Measurements from ENCODE around the gene PRKCD.

Gene PRKCD

DNA sequence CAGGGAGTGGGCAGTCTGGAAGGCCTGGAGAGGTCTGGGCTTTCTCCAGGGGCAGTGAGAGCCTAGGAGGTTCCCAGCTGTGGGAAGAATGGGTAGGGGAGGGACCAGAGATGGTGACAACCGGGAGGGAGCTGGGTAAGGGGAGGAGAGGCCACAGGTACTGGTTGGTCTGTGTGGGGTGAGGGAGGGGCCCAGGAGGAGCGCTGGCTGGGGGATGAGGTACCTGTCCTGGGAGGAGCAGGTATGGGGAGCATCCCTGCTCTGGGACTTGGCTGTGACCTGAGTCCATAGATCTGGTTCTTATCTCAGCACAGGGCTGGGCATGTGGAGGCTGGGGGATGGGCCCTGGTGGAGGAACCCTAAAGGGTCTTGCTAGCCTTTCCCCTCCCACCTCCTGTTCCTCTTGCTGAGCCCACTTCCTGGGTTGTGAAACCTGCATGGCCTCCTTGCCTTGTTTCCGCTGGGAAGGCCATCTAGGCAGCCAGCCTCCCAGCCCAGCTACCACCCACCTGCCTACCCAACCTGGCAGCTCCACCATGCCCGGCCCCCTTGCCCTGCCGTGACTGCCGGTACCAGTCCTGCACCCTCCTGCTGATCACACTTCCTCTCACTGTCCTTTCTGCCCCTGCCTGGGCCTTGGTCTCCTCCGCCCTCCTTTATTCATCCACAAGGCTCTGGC lies 11.0 kb downstream of the PRKCD start:
- no peak for DNase-seq

DNA sequence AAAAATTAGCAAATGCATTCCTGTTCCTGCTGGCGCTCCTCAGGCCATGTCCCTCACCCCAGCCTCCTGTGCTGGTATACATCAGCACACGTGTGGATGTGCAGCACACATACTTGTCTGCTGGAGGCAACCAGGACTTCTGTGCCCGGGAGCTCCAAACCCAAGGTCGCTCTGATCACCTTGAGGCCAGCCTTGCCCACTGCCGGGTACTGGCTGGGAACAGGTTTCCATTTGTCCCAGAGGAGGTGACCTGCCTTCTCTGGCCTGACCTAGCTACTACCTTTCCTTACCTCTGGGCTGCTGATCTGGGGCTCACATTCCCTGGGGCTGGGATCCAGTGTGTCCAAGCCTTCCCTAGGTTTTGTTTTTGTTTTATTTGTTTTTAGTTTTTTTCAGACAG lies 12.1 kb downstream of the PRKCD start:
- DNase-seq, result no peak

DNA sequence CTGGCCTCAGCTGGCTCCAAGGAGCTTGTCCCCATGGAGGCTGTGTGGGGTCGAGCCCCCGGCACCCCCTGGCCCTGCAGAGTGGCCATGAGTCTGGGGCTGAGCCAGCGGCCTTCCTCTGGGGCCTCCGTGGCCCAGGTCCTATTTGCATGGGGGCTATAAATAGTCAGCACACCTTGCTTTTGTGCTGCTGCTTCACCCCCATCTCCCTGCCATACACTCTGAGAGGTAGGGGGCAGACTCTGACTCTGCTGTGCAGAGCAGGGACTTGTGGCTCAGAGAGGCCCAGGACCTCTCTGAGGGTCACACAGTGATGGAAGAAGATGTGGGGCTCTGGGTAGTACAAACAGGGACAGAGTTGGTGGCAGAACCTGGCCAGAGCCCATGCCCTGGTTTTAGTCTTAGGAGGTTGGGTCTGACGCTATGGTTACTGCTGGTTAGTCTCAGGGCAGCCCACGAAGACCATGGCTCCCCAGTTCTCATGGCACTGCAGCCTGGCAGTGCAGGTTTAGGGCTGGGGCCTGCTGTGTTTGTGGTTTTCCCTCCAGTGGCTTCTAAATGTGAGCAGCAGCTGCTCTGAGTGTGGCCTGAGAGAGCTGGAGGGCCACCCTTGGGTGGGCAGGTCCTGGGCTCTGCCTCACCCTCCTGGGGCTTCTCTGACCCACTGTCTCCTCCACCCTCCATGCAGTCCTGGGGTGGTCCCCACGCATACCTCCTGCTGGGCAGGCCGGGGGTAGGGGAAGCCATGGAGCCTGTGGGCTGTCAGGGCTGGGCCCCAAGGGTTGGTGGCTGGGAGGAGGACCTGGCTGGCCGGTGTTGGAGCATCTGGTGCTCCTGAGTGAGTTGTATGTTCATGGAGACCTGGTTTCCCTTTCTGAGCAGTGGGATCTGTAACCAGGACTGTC lies 13.6 kb downstream of the PRKCD start:
- peak; percentile 20 to 66 for DNase-seq

DNA sequence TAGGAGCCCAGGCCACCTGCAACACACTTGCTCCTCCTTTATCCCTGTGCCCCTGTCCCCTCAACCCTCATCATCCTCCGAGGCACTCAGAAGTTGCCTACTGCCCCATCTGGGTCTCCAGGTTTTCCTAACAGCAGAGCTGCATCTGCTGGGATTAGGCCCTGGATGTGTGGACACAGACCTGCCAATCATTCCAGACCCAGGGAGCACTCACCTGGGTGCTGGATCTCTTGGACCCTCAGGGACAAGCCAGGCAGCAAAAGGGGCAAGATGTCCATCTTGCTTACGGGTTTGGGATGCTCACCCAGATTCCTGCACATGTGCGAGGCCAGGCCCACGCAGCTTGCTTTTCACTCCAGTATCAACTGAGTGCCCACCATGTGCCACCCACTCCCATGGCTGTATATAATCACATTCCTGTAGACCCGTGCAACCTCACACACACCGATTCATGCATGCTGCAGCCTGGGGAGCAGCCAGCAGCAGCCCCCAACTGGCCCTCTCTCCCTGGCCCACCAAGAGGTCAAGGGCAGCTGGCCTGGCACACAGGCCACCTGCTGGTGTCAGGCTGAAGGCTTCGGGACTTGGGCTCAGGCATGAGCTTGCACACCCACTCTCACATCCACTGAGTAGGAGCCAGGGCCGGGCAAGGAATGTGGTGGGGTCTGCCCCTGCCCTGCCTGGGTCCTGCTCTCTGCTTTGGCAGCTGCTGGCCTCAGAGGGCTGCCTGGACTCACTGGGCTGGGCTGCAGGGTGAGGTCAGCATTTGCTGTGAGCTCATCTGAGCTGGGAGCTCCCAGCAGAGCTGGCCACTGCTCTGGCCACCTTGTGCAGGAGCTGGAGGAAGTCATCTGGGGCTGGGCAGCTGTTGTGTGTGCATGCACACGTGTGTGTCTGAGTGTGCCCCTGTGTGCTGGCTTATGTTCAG lies 14.9 kb downstream of the PRKCD start:
- DNase-seq, result no peak

DNA sequence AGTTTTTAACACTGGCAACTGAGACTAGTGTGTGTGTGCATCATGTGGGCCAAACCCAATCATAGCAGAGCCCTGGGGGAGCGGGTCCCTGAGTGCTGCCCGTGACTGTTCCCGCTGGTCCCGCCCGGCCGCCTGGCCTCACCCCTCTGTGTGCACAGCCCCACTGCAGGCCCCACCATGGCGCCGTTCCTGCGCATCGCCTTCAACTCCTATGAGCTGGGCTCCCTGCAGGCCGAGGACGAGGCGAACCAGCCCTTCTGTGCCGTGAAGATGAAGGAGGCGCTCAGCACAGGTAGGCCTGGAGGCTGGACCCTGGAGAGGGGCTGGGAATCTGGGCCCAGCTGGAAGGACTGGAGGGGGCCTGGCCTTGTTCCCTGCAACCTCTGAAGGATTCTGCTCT lies 17.2 kb downstream of the PRKCD start:
- no peak for DNase-seq

DNA sequence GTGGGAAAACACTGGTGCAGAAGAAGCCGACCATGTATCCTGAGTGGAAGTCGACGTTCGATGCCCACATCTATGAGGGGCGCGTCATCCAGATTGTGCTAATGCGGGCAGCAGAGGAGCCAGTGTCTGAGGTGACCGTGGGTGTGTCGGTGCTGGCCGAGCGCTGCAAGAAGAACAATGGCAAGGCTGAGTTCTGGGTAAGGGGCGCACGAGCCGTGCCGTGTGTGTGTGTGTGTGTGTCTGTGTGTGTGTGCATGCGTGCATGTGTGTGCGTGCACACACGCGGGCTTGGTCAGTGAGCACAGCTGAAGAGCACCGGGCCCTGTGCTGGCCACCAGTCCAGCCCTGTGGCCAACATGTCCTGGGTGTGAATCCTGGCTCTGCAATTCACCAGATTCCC lies 18.6 kb downstream of the PRKCD start:
- no peak for DNase-seq

DNA sequence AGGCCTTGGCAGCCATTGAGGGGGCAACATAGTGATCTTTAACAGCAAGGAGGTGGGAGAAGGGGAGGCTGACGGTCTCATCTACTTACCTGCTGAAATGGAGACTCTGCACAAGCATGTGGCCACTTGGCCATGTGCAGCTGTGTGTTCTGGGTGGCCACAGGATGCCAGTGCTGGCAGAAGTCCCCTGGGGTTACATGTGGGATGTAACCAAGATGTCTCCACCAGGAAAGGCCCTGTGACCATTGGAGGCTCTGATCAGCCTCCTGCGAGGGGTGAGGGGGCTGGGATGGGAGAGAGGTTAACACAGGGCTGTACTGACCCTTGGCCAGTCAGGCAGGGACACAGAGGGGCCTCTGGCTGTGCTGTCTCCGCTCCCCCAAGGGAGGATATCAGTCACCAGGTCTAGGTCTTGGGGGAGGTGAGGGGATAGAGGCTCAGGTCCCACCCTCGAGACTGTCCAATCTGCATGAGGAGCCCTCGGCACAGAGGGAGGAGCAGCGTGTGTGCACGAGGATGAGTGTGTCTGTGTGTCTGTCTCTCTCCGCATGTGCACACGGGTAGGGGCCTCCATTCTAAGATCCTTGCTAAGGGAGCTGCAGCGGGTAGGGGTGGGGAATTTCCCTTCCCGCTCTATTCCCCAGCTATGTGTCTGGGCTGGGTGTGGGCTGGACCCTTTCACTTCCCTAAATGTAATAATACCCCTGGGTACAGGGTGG lies 19.5 kb downstream of the PRKCD start:
- DNase-seq, result no peak

DNA sequence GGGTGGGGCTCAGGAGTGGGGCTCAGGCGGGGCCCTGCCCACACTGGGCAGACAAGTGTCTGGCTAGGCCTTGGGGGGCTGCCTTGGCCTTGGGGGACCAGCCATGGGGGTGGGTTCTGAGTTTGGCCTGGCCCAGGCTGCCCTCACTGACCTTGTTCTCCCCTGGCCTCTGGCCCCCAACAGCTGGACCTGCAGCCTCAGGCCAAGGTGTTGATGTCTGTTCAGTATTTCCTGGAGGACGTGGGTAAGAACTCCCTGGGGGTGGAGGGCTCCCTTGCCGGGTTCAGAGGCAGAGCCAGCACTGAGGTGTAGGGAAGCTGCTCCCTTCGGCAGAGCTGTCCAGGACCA lies 20.0 kb downstream of the PRKCD start:
- DNase-seq, result no peak

DNA sequence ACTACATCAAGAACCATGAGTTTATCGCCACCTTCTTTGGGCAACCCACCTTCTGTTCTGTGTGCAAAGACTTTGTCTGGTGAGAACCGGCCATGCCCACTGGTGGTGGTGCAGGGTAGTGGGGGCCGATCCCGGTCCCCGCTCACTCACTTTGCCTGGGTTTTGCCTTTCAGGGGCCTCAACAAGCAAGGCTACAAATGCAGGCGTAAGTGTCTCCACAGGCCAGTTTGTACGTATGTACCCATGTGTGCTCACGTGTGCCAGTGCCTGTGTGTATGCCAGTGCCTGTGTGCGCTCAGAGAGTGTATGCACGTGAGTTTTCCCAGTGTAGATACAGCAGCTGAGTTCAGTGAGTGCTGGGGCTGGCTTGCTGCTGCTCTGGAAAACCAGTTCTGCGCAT lies 20.5 kb downstream of the PRKCD start:
- DNase-seq, result no peak

DNA sequence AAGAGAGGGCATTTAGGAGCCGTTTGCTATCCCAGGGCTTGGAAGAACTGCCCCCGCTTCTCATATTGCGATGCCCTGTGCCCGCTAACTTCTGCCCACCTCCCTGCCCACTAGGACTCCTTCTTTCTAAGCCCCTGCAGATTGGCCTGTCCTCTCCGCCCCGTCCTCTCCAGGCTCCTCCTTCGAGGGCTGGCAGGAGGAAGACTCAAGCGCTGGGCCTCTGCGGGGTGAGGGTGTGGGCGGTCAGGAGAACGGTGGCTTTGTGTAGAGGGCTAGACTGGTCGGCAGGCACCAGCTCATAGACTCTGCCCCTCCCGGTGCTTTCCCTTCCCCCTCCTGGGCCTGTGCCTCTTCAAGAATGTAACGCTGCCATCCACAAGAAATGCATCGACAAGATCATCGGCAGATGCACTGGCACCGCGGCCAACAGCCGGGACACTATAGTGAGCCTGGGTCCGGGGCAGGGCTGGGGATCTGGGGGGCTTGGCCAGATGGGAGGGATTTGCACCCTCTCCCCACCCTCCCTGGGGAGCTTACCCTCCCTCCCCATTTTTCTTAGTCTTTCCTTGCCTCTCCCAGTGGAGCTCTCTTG lies 21.9 kb downstream of the PRKCD start:
- DNase-seq, result no peak

DNA sequence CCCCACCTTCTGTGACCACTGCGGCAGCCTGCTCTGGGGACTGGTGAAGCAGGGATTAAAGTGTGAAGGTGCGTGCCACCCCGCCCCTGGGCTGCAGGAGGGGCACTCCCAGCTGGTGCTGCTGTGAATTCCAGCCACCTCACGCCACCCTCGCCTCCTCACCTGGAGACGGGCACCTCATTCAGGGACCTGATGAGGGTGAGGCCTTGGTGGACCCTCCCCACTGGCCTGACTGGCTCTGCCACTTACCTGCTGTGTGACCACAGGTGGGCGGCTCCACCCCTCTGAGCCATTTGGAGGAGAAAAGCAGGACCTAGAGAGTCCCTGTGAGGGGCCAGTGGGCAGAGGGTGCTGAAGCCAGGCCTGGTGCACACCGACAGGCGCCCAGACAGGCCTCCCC lies 22.5 kb downstream of the PRKCD start:
- DNase-seq, result no peak

DNA sequence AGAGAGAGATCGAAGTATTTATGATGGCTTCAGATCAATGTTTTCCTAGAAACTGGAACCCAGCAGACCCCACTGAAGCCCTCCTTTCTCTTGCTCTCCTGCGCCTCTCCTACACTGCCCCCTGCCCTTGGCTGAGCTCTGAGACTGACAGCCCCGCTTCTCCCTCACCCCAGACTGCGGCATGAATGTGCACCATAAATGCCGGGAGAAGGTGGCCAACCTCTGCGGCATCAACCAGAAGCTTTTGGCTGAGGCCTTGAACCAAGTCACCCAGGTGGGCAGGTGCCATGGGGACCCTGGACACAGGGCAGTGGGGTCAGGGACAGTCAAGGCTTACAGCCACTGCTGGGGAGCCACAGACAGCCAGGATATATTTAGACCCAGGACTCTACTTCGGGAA lies 23.7 kb downstream of the PRKCD start:
- DNase-seq, result no peak

DNA sequence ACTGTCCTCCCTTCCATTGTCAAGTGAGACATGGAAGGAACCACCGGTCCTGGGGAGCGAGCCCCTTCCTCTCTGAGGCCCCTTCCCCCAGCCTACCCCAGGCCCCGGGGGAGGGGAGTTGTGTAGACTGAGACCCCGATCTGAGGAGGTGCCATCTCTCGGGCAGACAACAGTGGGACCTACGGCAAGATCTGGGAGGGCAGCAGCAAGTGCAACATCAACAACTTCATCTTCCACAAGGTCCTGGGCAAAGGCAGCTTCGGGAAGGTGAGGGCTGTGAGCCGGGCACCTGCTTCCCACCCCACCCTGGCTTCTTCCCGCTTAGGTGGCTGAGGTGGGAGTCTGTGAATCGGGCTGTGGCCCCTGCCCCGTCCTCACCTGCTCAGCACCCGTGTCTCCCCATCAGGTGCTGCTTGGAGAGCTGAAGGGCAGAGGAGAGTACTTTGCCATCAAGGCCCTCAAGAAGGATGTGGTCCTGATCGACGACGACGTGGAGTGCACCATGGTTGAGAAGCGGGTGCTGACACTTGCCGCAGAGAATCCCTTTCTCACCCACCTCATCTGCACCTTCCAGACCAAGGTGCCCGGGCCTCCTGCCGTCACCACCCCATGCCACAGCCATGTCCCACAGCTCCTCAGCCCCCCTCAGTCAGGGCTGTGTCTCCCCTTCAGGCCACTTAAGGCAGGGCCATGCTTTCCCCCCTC lies 24.9 kb downstream of the PRKCD start:
- DNase-seq, result no peak

DNA sequence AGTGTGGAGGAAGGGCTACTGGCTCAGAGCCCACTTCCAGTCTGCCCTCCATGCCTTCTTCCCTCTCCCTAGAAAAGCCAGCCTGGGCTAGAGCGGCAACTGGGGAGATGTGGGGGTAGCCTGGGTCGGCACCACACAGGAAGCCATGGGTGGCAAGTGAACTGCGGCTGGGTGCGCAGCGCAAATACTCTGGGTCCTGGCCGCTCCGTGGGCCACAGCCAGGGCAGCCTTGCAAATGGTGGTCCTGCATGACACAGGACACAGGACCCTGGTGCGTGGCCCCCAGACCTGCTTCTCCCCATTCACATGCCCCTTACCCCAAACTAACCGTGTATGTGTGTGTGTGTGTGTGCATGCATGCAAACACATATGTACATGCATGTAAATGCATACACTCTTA lies 25.7 kb downstream of the PRKCD start:
- no peak for DNase-seq

DNA sequence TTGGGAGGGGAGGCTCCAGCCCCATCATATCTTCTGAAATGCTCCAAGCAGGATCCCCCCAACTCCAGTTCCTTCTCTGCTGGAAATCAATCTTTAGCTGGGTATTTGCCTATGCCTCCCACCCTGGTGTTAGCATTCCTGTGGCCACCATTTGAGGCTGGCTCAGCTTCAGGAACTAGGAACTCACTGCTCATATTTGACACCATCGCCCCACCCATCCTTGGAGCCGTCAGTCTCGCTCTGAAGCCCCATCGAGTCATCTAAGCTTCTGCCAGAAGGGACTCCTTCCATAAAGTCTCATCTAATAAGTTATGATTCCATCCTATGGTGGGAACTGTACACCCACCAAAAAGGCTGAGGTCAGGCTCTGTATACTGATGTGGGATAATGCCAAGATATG lies 26.4 kb downstream of the PRKCD start:
- DNase-seq, result no peak

DNA sequence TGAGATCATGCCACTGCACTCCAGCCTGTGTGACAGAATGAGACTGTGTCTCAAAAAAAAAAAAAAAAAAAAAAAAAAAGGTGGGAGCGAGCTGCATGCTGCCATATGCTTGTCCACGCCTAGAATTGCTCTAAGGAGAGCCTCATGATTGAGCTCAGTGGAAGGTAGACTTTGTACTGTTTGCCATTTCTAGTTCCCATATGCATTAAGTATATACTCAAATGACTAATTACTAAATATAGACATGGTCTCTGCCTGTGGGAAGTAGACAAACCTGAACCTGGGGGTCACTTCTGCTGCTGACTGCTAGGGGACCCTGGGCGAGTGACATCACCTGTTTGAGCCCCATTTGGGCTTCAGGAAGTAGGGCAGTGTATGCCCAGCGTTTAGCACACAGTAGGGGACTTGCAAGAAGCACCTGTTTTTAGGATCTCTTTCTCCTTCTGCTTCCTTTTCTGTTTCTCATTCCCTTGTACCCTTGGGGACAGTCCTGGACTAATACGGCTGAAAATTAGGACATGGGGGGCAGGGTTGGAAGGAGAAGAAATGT lies 27.2 kb downstream of the PRKCD start:
- DNase-seq, result no peak

DNA sequence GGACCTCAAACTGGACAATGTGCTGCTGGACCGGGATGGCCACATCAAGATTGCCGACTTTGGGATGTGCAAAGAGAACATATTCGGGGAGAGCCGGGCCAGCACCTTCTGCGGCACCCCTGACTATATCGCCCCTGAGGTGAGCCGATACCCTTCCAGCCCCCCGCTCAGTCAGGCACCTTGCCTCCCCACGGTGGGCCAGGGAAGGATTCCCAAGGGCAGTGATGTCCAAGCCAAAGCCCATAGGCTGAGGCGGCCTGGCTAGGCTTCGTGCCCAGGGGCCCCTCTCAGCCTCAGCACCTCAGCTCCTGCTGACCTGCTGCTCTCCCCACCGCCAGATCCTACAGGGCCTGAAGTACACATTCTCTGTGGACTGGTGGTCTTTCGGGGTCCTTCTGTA lies 27.7 kb downstream of the PRKCD start:
- no peak for DNase-seq

DNA sequence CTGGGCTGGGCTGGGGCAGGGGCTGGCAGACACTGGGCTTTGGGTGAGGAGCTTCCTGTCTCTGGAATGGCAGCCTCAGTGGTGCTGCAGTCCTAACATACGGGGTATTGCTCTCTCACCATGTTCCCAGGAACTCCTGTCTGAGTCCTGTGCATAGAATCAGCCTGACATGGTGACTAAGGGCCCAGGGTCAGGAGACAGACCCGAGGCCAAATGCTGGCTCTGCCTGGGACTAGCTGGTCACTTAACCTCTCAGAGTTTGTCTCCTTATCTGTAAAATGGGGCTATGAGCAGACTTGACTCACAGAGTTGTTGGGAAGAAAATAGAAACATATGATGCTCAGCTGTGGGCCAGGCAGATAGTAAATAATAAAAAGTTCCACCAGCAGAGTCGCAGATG lies 28.3 kb downstream of the PRKCD start:
- no peak for DNase-seq

DNA sequence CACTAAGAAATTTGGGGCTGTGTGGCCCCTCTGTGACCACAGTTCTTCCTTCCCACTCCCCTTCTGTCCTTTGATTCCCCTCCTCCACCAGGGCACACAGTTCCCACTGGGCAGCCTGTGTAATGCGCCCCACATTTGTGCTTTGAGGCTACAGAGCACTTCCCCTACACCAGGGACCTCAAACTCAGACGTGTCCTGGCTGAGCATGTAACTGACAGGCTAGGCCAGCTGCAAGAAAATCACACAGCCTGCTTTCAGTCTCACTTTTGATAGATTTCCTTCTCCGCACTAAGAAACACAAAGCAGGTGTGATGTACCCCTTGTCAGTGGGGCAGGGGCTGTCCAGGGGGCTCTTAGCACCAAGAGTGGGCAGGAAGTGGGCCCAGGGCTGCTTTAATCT lies 29.6 kb downstream of the PRKCD start:
- no peak for DNase-seq

DNA sequence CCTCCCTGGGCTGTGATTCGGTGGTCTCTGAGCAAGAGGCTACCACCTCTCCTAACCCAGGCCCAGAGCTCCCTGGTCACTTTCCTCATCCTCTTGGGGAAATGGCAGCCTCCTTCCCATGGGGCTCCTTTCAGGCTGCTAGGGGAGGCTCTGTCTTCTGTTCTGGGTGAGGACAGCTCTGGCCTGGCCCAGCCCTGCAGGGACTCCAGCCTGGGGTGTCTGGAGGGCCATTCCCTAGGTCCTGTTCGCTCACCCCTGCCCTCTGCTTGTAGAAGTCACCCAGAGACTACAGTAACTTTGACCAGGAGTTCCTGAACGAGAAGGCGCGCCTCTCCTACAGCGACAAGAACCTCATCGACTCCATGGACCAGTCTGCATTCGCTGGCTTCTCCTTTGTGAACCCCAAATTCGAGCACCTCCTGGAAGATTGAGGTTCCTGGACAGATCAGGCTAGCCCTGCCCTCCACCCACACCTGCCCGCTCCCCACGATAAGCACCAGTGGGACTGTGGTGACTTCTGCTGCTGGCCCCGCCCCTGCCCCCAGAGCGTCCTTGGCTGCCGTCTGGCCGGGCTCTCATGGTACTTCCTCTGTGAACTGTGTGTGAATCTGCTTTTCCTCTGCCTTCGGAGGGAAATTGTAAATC lies 30.9 kb downstream of the PRKCD start:
- DNase-seq, result no peak

DNA sequence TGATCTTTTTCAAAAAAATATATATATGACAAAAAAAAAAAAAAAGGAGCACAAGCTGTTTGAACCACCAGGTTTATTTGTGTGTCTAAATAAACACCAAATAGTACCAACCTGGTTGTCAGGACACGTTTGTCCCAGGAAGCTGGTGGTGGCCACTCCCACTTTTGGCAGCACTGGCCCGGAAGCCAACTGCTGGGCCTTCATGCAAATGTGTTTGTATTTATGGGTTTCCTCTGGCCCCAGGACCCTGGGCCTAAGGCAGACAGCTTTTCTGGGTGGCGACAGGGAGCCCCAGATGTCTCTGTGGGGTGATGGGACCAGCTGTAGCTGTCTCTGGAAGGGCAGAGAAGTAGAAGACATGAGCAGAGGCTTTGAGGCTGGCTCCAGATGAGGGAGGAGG lies 31.6 kb downstream of the PRKCD start:
- DNase-seq, result peak in 1 of 2 experiments; percentile 40
